ENCODE results near the gene MXRA8. TPM values are rescaled to one million over a fixed set of nuclear protein-coding genes. Genes with fewer than 3 reads are reported as not detected.
"Not testable (repeated sequence)": the region's sequence is repeated elsewhere in the genome, so short reads cannot be mapped to it uniquely, and the experiment has no call there.

Gene MXRA8
- total and polyA plus RNA-seq, 7 donors: 7.2 to 24.3 (median 10.1) TPM

DNA sequence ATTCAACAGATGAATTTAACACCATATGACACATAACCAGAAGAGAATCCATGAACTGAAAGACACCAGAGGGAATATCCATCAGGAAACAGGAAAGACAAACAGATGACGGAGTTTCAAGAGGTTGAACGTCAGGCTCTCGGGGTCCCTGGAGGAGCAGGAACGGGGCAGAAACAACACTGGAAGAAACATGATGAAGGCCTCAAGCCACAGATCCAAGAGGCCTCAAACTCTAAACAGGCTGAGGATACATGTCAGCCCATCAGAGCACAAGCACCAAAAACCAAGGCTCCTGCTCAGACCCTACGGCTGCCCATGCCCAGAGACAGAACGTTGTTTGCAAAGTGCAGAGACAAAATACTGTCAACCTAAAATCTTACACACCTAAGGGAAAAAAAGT is 40.9 kb downstream of the MXRA8 start:
- no peak for ATAC-seq
- H3K36me3 ChIP-seq (ENCODE audit: insufficient read depth in 1 of 2, low read depth in 1 of 2): peaks cover 7 to 73% of the 10 kb centered on the region in 2 donors
- H3K27ac ChIP-seq: peak overlapping the region; percentile 67

GRCh38 chr1:1316199-1316598 is 42.2 kb downstream of the MXRA8 start:
- H3K9me3 ChIP-seq; ATAC-seq; H3K4me3 ChIP-seq; intact Hi-C loops (cut with DNase I); H3K27me3 ChIP-seq (ENCODE audit: insufficient read depth in 3 of 3, low read length in 2 of 3); DNase-seq; H3K27ac ChIP-seq: not testable (repeated sequence)
- 92 to 93% (median 92%) methylated on average over 8 of the region's 8 CpGs for WGBS, 3 donors
- H3K4me1 ChIP-seq: peaks cover 29% of the 10 kb centered on the region
- peaks cover 7 to 85% of the 10 kb centered on the region in 2 donors for H3K36me3 ChIP-seq (ENCODE audit: insufficient read depth in 1 of 2, low read depth in 1 of 2)

More for the DNA sequence above, 40.9 kb downstream of the MXRA8 start:
- Histone ChIP-seq H3K9me3 (no peaks in the 10 kb centered on the region), H3K27me3 (ENCODE audit: insufficient read depth in 3 of 3, low read length in 2 of 3) (no peaks in the 10 kb centered on the region), H3K4me3 (no peak overlapping the region), H3K4me1 (peaks cover 40% of the 10 kb centered on the region)
- no peak for DNase-seq
- 83 to 85% (median 84%) methylated on average over 6 of the region's 6 CpGs for WGBS, 3 donors
- TF ChIP-seq CTCF (IDR thresholded peaks at IDR 0.05): no peak
- intact Hi-C loops (cut with DNase I): no loop called here

- DNase-seq (no peak), ATAC-seq (no peak)
- Histone ChIP-seq H3K9me3 (no peaks in the 10 kb centered on the region), H3K36me3 (ENCODE audit: insufficient read depth in 1 of 2, low read depth in 1 of 2) (peaks cover 7 to 89% of the 10 kb centered on the region in 2 donors), H3K27ac (no peak overlapping the region), H3K27me3 (ENCODE audit: insufficient read depth in 3 of 3, low read length in 2 of 3) (no peaks in the 10 kb centered on the region), H3K4me3 (no peak overlapping the region), H3K4me1 (peaks cover 24% of the 10 kb centered on the region)
- no peak for TF ChIP-seq CTCF (IDR thresholded peaks at IDR 0.05)
- WGBS, 3 donors: 65 to 82% (median 70%) methylated on average over 11 to 22 of the region's 26 CpGs
- intact Hi-C loops (cut with DNase I): no loop called here
These were observed 42.9 kb downstream of the MXRA8 start for GRCh38 chr1:1315435-1315954.

- 85 to 91% (median 88%) methylated on average over 21 to 23 of the region's 23 CpGs for WGBS, 3 donors
- ATAC-seq (no peak), DNase-seq (no peak)
- Histone ChIP-seq H3K27ac (no peak overlapping the region), H3K27me3 (ENCODE audit: insufficient read depth in 3 of 3, low read length in 2 of 3) (no peaks in the 10 kb centered on the region), H3K36me3 (ENCODE audit: insufficient read depth in 1 of 2, low read depth in 1 of 2) (peaks cover 7 to 88% of the 10 kb centered on the region in 2 donors), H3K9me3 (no peaks in the 10 kb centered on the region), H3K4me1 (peaks cover 20% of the 10 kb centered on the region), H3K4me3 (no peak overlapping the region)
- intact Hi-C loops (cut with DNase I): no loop called here
- TF ChIP-seq CTCF (IDR thresholded peaks at IDR 0.05): no peak
These were observed 43.5 kb downstream of the MXRA8 start for GRCh38 chr1:1314678-1315335.

DNA sequence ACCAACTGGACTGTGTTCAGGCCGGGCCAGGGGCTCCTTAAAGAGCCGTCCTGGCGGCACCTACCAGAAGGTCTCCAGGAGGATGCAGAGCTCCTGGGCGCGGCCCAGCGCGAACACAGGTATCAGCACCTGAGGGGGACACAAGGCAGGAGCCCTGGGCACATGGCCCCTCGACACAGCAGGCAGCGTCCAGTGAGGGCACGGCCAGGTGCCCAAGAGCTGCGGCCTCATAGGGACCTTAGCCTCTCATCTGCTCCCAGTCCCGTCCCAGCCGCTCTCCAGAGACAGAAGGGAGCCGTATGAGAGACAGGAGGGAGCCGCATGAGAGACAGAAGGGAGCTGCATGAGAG is 44.1 kb downstream of the MXRA8 start:
- 86 to 95% (median 91%) methylated on average over 15 of the region's 15 CpGs for WGBS, 3 donors
- DNase-seq (no peak), ATAC-seq (no peak)
- H3K27ac ChIP-seq: no peak overlapping the region
- H3K4me1 ChIP-seq: peaks cover 26% of the 10 kb centered on the region
- no peak for TF ChIP-seq CTCF (IDR thresholded peaks at IDR 0.05)
- H3K27me3 ChIP-seq (ENCODE audit: insufficient read depth in 3 of 3, low read length in 2 of 3): no peaks in the 10 kb centered on the region
- intact Hi-C loops (cut with DNase I): no loop called here
- H3K9me3 ChIP-seq: no peaks in the 10 kb centered on the region
- H3K4me3 ChIP-seq: no peak overlapping the region
- peaks cover 7 to 82% of the 10 kb centered on the region in 2 donors for H3K36me3 ChIP-seq (ENCODE audit: insufficient read depth in 1 of 2, low read depth in 1 of 2)

Measured in psoas muscle (tissue), 8 donors.